GM18507 (cell line): Measurements from ENCODE around the gene KCNG4.

Experiments used
- DNase-seq: peaks from one replicate; pipeline ENCODE4 v3.0.0; 2011; ENCODE audit warnings: low read depth; ENCODE audit not compliant: insufficient read length; ENCODE audit errors: extremely low spot score
- FAIRE-seq: peaks from 2 replicates; lab custom pipeline; 2011; peaks lifted over from hg19 to GRCh38; lab: Jason Lieb, UNC

KCNG4 gene

GRCh38 chr16:84239909-84240308 lies at the start of gene KCNG4:
KCNG4 (minus strand) TSS chr16:84240012; CDS start chr16:84237485, 2,527 bp downstream.
- FAIRE-seq, result no peak
- DNase-seq, result no peak

GRCh38 chr16:84288902-84289301 lies 49.1 kb upstream of the KCNG4 start:
- FAIRE-seq, result no peak
- no peak for DNase-seq

- no peak for DNase-seq
- no peak for FAIRE-seq
These were observed 46.9 kb upstream of the KCNG4 start for GRCh38 chr16:84286578-84287240.

GRCh38 chr16:84284154-84284722 lies 44.4 kb upstream of the KCNG4 start:
- no peak for DNase-seq
- FAIRE-seq, result no peak

- FAIRE-seq (no peak), DNase-seq (no peak)
These were observed 43.7 kb upstream of the KCNG4 start for GRCh38 chr16:84283314-84284153.

- no peak for DNase-seq
- FAIRE-seq, result no peak
These were observed 42.7 kb upstream of the KCNG4 start for GRCh38 chr16:84282533-84282932.

- DNase-seq (no peak), FAIRE-seq (no peak)
These were observed 41.3 kb upstream of the KCNG4 start for GRCh38 chr16:84281074-84281473.

- DNase-seq, result no peak
- no peak for FAIRE-seq
These were observed 40.1 kb upstream of the KCNG4 start for GRCh38 chr16:84279881-84280280.

GRCh38 chr16:84278968-84279367 lies 39.2 kb upstream of the KCNG4 start:
- FAIRE-seq (no peak), DNase-seq (no peak)

- no peak for FAIRE-seq
- no peak for DNase-seq
These were observed 38.5 kb upstream of the KCNG4 start for GRCh38 chr16:84278333-84278732.

- peak; percentile 75 for FAIRE-seq
- DNase-seq, result peak; percentile 28
These were observed 37.5 kb upstream of the KCNG4 start for GRCh38 chr16:84277244-84277823.

GRCh38 chr16:84275585-84276151 lies 35.9 kb upstream of the KCNG4 start:
- no peak for DNase-seq
- FAIRE-seq, result no peak

- DNase-seq (no peak), FAIRE-seq (no peak)
These were observed 34.7 kb upstream of the KCNG4 start for GRCh38 chr16:84274515-84274914.

- DNase-seq, result no peak
- no peak for FAIRE-seq
These were observed 33.0 kb upstream of the KCNG4 start for GRCh38 chr16:84272740-84273320.

- FAIRE-seq, result no peak
- no peak for DNase-seq
These were observed 32.1 kb upstream of the KCNG4 start for GRCh38 chr16:84271866-84272265.

GRCh38 chr16:84271037-84271436 lies 31.2 kb upstream of the KCNG4 start:
- no peak for DNase-seq

GRCh38 chr16:84270531-84270930 lies 30.7 kb upstream of the KCNG4 start:
- DNase-seq, result no peak
- no peak for FAIRE-seq

More at GRCh38 chr16:84271037-84271436, 31.2 kb upstream of the KCNG4 start:
- FAIRE-seq, result no peak

GRCh38 chr16:84270071-84270470 lies 30.3 kb upstream of the KCNG4 start:
- no peak for FAIRE-seq
- DNase-seq, result no peak

- FAIRE-seq (no peak), DNase-seq (no peak)
These were observed 28.7 kb upstream of the KCNG4 start for GRCh38 chr16:84268291-84269040.
